Spinal cord (tissue), 10 donors: Measurements from ENCODE around the gene LRIF1. TPM values are rescaled to one million over a fixed set of nuclear protein-coding genes. Genes with fewer than 3 reads are reported as not detected.
"Not testable (repeated sequence)": the region's sequence is repeated elsewhere in the genome, so short reads cannot be mapped to it uniquely, and the experiment has no call there.

Source experiments
- DNase-seq, 6 donors: peaks; one replicate each; pipeline versions ENCODE4 v3.0.0 to v3.0.0-alpha.2; 2013 to 2015; ENCODE audit warnings: low spot score in 6 of 6, low read depth in 4 of 6
- H3K27ac ChIP-seq: one replicate; pipeline ENCODE4 v1.5.1; 2013; ENCODE audit warnings: low read depth, low read length, control low read depth
- H3K27me3 ChIP-seq: one replicate; pipeline ENCODE4 v1.6.1; 2013; ENCODE audit warnings: low read length; ENCODE audit not compliant: control insufficient read depth, insufficient read depth
- H3K36me3 ChIP-seq: one replicate; pipeline ENCODE4 v1.6.1; 2013; ENCODE audit warnings: low read length; ENCODE audit not compliant: control insufficient read depth, insufficient read depth
- H3K4me1 ChIP-seq: one replicate; pipeline ENCODE4 v1.6.1; 2013; ENCODE audit warnings: low read length; ENCODE audit not compliant: control insufficient read depth, insufficient read depth
- H3K4me3 ChIP-seq: one replicate; pipeline ENCODE4 v1.5.1; 2013; ENCODE audit warnings: low read depth, low read length, control low read depth
- H3K9me3 ChIP-seq: one replicate; pipeline ENCODE4 v1.6.1; 2013; ENCODE audit warnings: low read length; ENCODE audit not compliant: control insufficient read depth, insufficient read depth
- WGBS: methylation state at CpG from one replicate; pipeline ENCODE4 v1.1.5; 2013; ENCODE audit warnings: missing lambda C conversion rate; ENCODE audit not compliant: insufficient coverage; 5-methylcytosine and 5-hydroxymethylcytosine counted together
- long read RNA-seq, 4 donors: transcript quantifications; one replicate each; lab custom pipeline, GENCODE V29; 2026
- polyA plus RNA-seq, 2 donors: library from polyadenylated mRNA; unstranded; fragments of 120-200 nt; gene quantifications; one replicate each; pipeline ENCODE4 v1.2.1, GENCODE V29; 2013; ENCODE audit not compliant: insufficient read length in 2 of 2
- total RNA-seq, 2 donors: library from RNA; depleted of rRNA in 1 of 2; stranded (reverse); fragments of 120-200 nt in 1 of 2; fragments of >200 nt in 1 of 2; gene quantifications; one replicate each; pipeline versions ENCODE4 v1.2.3 to v1.2.4, GENCODE V29; 2013 to 2014
- donor health status: healthy.

Gene LRIF1
- total RNA-seq (10 to 100 TPM; 12.6 to 13.4 TPM), polyA plus RNA-seq (10 to 100 TPM; 11.8 to 16.5 TPM)
- long read RNA-seq, donor 1, partial matches to known transcripts: 0 of 3 reads
- long read RNA-seq, donor 1, other reads (novel, unspliced or antisense): 0 of 3 reads
- long read RNA-seq, donor 2, partial matches to known transcripts: 0 of 1 reads
- long read RNA-seq, donor 2, other reads (novel, unspliced or antisense): 0 of 1 reads
- long read RNA-seq, donor 3, partial matches to known transcripts: 0 of 3 reads
- long read RNA-seq, donor 3, other reads (novel, unspliced or antisense): 0 of 3 reads
- long read RNA-seq, donor 4, partial matches to known transcripts: 0 of 2 reads
- long read RNA-seq, donor 4, other reads (novel, unspliced or antisense): 0 of 2 reads

DNA sequence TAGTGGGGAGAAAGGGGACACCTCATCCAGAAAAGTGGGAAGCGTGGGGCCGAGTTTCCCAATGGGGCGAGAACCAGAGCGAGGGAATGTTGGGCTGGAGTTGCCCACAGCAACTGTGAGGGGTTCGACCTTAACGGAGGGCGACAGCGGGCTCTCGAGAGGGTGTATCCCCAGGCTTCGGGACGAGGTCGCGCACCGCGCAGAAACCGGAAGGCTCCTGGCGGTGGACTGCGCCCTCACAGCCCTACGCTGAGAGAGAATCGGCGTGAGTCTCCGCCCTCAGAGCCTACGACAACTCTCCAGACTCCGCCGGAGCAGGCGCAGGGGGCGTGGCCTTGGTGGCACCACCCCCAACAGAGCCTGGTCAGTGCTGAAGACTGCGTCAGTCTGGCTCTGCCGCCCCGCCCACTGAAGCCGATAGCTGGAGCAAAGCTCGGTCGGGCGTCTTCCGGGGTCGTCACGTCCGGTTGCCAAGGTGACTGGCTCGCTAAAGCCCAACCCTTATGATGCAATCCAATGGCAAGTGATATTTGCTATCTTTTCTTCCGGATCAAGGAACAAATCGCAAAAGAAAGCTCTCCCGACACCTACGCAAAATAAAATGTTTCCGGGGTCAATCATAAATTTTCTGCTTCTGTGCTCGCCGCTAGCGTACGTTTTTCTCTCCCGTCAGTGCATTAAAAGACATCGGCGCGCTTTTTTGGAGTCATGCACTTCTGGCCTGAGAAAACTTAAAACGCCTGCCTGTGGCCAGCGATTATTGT, at the start of gene LRIF1:
Gene LRIF1 (minus strand): TSS at position 232 of the 764 bp plus-strand sequence. CDS start 234 bp downstream, outside the sequence.
- Histone ChIP-seq H3K9me3 (peaks cover 7% of the 10 kb centered on the region), H3K4me1 (peaks cover 8% of the 10 kb centered on the region), H3K4me3 (peak within 1 kb of the TSS; percentile 87), H3K27ac (peak within 1 kb of the TSS; percentile 96), H3K36me3 (no peaks in the 10 kb centered on the region), H3K27me3 (peaks cover 7% of the 10 kb centered on the region)
- peak; percentile 87 to 99 (median 96) for DNase-seq
- WGBS: 1% methylated on average over 52 of the region's 54 CpGs

- Histone ChIP-seq H3K9me3 (peaks cover 3% of the 10 kb centered on the region), H3K27ac (no peak overlapping the region), H3K4me1 (no peaks in the 10 kb centered on the region), H3K27me3 (no peaks in the 10 kb centered on the region), H3K36me3 (no peaks in the 10 kb centered on the region), H3K4me3 (no peak overlapping the region)
- no peak for DNase-seq
- 100% methylated on average over 2 of the region's 2 CpGs for WGBS
Observed at GRCh38 chr1:111008031-111008430, 44.3 kb upstream of the LRIF1 start.

DNA sequence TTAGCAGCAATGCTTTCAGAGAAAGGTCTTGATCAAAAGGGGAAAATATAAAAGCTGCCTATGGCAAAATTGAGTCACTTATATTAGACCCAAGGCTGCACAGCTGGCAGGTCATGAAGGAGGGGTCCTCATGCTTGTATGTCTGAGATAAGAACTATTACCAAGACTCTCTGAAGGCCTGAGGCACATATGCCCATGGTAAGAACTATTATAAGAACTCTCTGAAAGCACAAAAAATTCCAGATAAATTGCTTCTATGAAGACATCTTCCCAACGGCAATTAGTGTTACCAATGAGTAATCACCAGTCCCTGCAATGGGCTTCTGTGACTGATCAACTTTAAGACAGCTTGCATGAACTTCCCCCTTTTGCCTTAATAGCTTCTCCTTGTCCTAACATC, 42.8 kb upstream of the LRIF1 start:
- Histone ChIP-seq H3K27ac (no peak overlapping the region), H3K27me3 (no peaks in the 10 kb centered on the region), H3K4me1 (no peaks in the 10 kb centered on the region), H3K4me3 (no peak overlapping the region), H3K36me3 (no peaks in the 10 kb centered on the region), H3K9me3 (peaks cover 4% of the 10 kb centered on the region)
- 100% methylated on average over 1 of the region's 1 CpG for WGBS
- no peak for DNase-seq

DNA sequence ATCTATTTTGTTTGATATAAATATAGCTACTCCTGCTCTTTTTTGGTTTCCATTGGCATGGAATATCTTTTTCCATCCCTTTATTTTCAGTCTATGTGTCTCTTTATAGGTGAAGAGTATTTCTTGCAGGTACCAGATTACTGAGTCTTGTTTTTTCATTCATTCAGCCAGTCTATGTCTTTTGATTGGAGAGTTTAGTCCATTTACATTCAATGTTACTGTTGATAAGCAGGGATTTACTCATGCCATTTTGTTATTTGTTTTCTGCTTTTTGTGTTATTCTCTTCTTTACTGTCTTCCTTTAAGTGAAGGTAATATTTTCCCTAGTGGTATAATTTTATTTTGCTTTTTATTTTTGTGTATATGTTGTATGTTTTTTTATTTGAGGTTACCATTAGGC, 35.9 kb upstream of the LRIF1 start:
- H3K27ac ChIP-seq, H3K4me1 ChIP-seq: not testable (repeated sequence)

DNA sequence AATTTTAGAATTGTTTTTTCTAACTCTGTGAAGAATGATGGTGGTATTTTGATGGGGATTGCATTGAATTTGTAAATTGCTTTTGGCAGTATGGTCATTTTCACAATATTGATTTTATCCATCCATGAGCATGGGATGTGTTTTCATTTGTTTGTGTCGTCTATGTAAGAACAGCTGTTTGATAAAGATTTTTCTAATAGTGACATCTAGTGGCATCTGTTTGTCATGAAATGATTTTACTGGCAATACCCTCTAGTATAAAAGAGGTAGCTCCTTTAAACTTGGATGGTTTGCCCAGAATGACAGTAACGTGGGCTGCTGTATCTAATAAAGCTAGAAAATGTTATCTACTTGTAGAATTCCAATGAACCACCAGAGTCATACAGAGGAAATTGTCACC, 28.6 kb upstream of the LRIF1 start:
- not testable (repeated sequence) for H3K27ac ChIP-seq, H3K9me3 ChIP-seq, DNase-seq, H3K4me3 ChIP-seq, H3K36me3 ChIP-seq, H3K27me3 ChIP-seq, H3K4me1 ChIP-seq
- WGBS: no CpG with 5 or more reads among the region's 2 CpGs

More for the DNA sequence above, 35.9 kb upstream of the LRIF1 start:
- not testable (repeated sequence) for H3K36me3 ChIP-seq, H3K27me3 ChIP-seq, H3K4me3 ChIP-seq, H3K9me3 ChIP-seq, DNase-seq

DNA sequence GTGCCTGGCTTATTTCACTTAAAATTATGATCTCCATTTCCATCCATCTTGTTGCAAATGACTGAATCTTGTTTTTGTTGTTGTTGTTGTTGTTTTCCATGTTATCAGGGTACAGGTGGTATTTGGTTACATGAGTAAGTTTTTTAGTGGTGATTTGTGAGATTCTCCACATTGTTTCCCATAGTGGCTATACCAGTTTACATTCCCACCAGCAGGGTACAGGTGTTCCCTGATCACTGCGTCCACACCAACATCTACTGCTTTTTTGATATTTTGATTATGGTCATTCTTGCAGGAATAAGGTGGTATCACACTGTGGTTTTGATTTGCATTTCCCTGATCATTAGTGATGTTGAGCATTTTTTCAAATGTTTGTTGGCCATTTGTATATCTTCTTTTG, 27.6 kb upstream of the LRIF1 start:
- H3K27ac ChIP-seq, H3K4me1 ChIP-seq, DNase-seq, H3K4me3 ChIP-seq, H3K27me3 ChIP-seq, H3K36me3 ChIP-seq, H3K9me3 ChIP-seq: not testable (repeated sequence)
- no CpG with 5 or more reads among the region's 1 CpG for WGBS

GRCh38 chr1:110990541-110990940, 26.8 kb upstream of the LRIF1 start:
- no peak for DNase-seq
- WGBS: 100% methylated on average over 1 of the region's 3 CpGs
- no peaks in the 10 kb centered on the region for H3K27me3 ChIP-seq
- H3K27ac ChIP-seq: no peak overlapping the region
- no peak overlapping the region for H3K4me3 ChIP-seq
- H3K36me3 ChIP-seq: no peaks in the 10 kb centered on the region
- H3K4me1 ChIP-seq: no peaks in the 10 kb centered on the region
- H3K9me3 ChIP-seq: peaks cover 1% of the 10 kb centered on the region

- DNase-seq: no peak
- Histone ChIP-seq H3K36me3 (no peaks in the 10 kb centered on the region), H3K9me3 (no peaks in the 10 kb centered on the region), H3K4me3 (no peak overlapping the region), H3K4me1 (no peaks in the 10 kb centered on the region), H3K27me3 (no peaks in the 10 kb centered on the region), H3K27ac (no peak overlapping the region)
Observed at GRCh38 chr1:110986407-110986891, 22.7 kb upstream of the LRIF1 start.

DNA sequence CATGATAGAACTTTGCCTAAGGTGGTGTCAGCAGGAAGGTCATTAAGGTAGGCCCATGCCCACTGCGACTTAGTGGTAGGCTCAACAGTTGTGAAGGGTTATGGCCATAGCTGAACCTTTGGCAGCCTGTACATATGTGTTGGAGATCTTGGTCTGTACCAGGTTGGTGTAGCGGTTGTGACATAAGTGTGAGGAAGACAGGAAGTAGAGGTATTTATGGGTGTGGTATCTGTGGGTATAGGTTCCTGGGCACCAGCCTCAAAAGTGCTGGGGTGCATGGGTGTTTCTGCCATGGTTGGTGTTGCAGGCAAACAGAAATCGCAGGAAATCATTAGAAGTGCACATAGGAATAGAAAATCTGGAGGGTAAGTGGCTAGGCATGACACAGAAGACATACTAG, 18.6 kb upstream of the LRIF1 start:
- Histone ChIP-seq H3K9me3 (no peaks in the 10 kb centered on the region), H3K27me3 (peaks cover 2% of the 10 kb centered on the region)
- no peak for DNase-seq

GRCh38 chr1:110979154-110979553, 15.4 kb upstream of the LRIF1 start:
- H3K27me3 ChIP-seq: peaks cover 2% of the 10 kb centered on the region
- no peak for DNase-seq
- no peak overlapping the region for H3K27ac ChIP-seq
- H3K9me3 ChIP-seq: no peaks in the 10 kb centered on the region
- no peaks in the 10 kb centered on the region for H3K4me1 ChIP-seq
- no peak overlapping the region for H3K4me3 ChIP-seq
- WGBS: no CpG with 5 or more reads among the region's 2 CpGs
- H3K36me3 ChIP-seq: no peaks in the 10 kb centered on the region

More for the DNA sequence above, 18.6 kb upstream of the LRIF1 start:
- 64% methylated on average over 3 of the region's 3 CpGs for WGBS
- no peak overlapping the region for H3K4me3 ChIP-seq
- H3K36me3 ChIP-seq: no peaks in the 10 kb centered on the region
- H3K4me1 ChIP-seq: no peaks in the 10 kb centered on the region
- H3K27ac ChIP-seq: no peak overlapping the region
